Stimulated activated CD4-positive, alpha-beta T cell treated with anti-CD3 and anti-CD28 coated beads, TNF-alpha, amount 100 ng/mL, for 24 hours (primary cell): ENCODE measurements around the gene STK36.

Source experiments
- DNase-seq, 3 experiments: peaks; one replicate each; pipeline ENCODE4 v3.0.0-alpha.2; 2020; ENCODE audit warnings: low read depth in 3 of 3

Gene STK36

GRCh38 chr2:218720048-218721041, 48.5 kb downstream of the STK36 start:
- DNase-seq: no peak

DNA sequence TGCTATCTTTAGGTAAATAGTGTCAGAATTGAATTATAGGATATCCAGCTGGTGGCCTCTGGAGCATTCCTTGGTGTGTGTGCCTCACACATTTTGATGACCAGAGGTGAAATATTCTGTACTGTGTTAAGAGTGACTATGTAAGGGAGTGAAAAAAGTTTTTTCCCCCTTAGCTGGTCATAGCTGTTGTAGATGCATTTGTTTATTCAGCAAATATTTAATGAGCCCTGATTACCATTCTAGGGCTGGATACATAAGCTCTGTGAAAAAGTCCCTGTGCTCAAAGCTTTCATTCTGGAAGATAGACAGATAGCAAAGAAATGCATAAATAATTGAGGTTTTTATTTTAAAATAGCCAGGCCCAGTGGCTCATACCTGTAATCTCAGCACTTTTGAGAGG, 49.6 kb downstream of the STK36 start:
- DNase-seq: no peak

DNA sequence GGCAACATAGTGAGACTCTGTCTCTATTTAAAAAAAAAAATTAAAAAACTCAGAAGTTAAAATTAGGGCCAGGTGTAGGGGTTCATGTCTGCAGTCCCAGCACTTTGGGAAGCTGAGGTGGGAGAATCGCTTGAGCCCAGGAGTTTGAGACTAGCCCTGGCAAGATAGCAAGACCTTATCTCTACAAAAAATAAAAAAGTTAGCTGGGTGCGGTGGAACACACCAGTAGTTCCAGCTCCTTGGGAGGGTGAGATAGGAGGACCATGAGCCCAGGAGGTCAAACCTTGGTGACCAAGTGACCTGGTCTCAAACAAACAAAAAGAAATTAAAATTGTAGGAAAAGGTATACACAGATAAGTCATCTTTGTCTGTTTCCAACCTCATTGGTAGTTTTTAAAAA, 50.0 kb downstream of the STK36 start:
- no peak for DNase-seq

GRCh38 chr2:218722419-218722818, 50.5 kb downstream of the STK36 start:
- DNase-seq: no peak

GRCh38 chr2:218722876-218723785, 51.2 kb downstream of the STK36 start:
- DNase-seq: no peak

DNA sequence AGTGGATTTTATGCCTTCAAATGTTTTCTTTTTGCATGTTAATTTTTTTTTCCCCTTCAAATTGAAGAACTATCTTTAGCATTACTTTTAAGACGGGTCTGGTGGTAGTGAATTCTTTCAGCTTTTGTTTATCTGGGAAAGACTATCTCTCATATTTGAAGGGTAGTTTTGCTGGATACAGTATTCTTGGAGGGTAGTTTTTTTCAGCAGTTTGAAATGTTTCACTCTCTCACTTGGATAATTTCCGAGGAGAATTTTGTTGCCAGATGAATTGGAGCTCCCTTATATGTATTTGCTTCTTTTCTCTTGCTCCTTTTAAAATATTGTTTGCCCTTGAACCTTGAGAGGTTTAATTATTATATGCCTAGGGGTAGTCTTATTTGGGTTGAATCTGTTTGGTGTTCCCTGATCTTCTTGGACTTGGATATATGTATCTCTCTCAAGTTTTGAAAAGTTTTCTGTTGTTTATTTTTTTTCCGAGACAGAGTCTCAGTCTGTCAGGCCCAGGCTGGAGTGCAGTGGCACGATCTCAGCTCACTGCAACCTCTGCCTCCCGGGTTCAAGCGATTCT, 54.2 kb downstream of the STK36 start:
- DNase-seq: no peak

DNA sequence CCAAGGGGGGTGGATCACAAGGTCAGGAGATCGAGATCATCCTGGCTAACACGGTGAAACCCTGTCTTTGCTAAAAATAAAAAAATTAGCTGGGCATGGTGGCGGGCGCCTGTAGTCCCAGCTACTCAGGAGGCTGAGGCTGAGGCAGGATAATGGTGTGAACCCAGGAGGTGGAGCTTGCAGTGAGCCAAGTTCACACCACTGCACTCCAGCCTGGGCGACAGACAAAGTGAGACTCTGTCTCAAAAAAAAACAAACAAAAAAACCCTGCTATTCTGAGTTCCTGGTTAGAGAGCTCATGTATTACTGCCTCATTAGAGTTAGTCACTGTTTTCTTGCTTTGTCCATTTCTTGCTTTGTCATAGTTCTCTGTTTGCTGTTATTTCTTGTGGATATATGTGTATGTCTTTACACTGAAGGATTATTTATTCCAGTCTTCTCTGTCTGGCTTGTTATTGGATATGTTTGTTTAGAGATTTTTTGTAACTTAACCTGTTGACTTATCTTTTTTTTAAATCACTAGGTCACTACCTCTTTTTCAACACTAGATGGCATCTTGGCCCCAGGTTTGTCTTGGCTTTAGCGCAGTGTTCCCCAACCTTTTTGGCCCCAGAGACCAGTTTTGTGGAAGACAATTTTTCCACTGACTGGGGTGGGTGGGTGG, 55.7 kb downstream of the STK36 start:
- DNase-seq: no peak

DNA sequence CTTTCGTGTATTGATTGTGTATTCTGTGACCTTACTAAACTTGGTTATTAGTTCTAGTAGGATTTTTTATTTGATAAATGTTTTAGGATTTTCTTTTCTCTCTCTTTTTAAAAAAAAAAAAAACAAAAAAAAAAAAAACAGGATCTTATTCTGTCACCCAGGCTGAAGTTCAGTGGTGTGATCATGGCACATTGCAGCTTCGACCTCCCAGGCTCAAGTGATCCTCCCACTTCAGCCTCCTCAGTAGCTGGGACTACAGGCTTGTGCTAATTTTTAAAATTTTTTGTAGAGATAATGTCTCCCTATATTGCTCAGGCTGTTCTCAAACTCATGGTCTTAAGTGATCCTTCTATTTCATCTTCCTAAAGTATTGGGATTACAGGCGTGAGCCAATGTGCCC, 57.8 kb downstream of the STK36 start:
- DNase-seq: no peak

DNA sequence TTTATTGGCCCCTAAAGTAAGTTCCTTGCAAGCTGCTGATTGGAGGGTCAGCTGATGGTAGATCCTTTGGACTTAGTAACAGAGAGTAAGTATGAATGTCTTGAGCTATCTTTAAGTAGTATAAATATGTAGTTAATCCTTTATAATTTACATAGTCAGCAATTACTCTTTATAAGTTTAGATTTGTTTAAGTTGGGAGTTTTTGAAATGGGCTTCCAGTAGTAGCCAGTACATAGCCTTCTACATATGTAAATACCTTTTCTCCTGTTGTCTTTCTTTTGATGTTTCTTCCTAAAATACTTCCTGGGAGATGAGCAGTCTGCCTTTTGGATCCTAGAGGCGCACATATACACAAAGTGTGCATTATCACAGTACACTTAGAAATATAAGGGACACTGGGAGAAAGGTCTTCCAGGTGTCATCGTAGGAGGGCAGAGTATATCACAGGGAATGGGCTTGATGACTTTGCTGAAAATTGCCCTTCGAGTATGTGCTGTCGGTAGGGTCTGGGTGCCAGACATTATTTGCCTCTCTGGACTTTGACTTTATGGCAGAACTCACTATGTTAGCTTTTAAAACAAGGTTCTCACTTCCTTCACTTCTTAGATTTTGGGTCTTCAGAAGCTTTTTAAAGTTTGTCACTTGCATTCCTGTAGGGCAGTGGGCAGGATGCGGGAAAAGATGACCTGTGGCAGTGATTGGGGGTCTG, 60.3 kb downstream of the STK36 start:
- DNase-seq: no peak

DNA sequence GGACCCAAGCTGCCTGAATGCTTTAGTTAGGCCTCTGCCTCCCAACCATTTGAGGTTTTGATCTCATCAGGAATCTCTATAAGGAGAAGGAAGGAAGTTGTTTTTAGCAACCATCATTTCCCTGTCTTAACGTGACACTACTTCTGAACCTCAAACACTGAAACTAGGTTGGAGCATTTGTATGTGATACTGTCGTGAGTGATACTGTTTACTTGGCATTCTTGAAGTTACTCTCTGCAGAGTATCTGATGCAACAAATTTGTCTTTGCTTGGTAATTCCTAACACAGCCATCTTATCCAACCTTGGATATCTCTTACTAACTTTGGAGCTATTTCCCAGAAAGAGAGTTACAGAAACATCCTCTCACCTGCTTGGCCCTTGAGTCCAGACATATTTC, 60.9 kb downstream of the STK36 start:
- no peak for DNase-seq

GRCh38 chr2:218733171-218734021, 61.5 kb downstream of the STK36 start:
- DNase-seq: no peak

DNA sequence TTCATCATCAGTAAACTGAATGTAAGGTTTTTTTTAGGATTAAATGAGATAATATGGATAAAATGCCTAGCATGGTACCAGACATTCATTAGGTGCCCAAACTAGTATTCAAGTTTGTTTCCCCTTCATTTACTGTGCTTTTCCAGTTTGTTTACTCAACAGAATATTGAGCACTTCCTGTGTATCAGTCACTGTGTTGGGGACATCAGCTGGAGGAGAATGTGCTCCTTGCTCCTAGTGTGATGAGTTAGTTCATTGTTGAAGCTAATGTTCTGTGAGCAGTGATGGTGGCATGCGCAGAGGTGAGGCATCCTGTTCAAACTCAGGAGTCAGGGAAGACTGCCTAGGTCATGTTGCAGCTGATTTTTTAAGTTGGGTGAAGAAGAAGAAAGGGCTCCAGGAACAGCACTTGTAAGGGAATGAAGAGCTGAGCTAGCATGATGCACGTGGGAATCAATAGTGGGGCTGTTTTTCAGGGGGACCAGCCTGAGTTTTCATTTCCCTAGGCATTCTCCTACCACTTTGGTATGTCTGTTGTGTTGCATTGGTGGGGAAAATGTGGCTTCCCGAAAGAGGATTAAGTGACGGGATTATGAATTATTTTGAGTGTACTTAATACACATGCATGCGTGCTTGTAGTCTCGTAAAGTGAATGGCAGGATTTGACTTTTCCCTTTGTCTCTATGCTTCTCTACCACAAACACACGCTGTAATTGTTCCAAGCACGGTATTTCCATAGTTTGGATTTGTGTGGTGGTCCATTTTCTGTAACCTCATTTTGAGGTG, 62.5 kb downstream of the STK36 start:
- DNase-seq: no peak

GRCh38 chr2:218736531-218736930, 64.6 kb downstream of the STK36 start:
- DNase-seq: no peak

- no peak for DNase-seq
Observed at GRCh38 chr2:218743068-218743467, 71.2 kb downstream of the STK36 start.

DNA sequence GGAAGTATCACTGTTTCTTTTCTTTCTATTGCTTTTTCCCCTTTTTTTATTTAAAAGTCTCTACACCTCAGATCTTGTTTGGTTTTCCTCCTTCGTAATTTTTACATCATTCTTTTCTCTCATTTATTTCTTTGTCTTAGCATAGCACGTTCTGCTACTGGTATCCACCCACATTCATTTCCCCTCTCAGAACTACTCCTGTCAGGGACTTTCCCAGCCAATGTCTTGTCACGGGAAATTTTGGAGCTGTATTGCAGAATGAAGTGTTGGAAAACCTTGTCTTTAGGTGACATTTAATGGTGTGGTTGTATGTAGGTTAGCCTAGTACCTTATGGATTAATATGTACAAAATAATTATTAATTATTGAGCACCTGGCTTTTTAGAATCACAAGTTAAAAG, 72.7 kb downstream of the STK36 start:
- DNase-seq: no peak

DNA sequence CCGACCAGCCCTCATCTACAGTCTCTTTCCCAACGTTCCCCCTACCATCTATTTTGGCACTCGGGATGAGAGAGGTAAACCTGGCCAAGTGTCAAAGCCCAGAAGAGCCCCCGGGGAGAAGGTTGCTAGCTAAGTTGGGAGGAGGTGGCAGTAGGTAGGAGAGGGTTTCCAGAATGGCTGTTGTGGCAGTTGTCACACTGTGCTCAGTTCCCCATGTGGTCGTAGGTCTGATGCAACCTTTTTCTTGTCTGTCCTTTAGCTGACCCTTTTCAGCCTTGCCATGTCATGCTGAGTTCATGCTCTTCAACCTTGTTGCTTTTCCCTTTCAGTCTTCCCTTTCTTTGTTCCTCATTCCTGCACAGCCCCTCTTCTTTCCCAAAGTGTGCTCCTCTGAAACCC, 73.3 kb downstream of the STK36 start:
- DNase-seq: no peak

GRCh38 chr2:218745559-218746469, 73.9 kb downstream of the STK36 start:
- DNase-seq: no peak

- no peak for DNase-seq
Observed at GRCh38 chr2:218746470-218746795, 74.5 kb downstream of the STK36 start.
